GM19452 (cell line): ENCODE measurements around the gene PDS5B.
A peak's percentile ranks its signal among the peaks of the same experiment; 100 is the strongest.

Source experiments
- ATAC-seq: cut with Tn5 transposase; IDR thresholded peaks from one replicate; pipeline ENCODE4 v1.9.1; 2021; ENCODE audit not compliant: unreplicated experiment

The PDS5B gene

GRCh38 chr13:32587811-32588170, 1.5 kb downstream of the PDS5B start:
- ATAC-seq, result no peak

GRCh38 chr13:32588736-32589135, 2.5 kb downstream of the PDS5B start:
- no peak for ATAC-seq

- no peak for ATAC-seq
These were observed 3.2 kb downstream of the PDS5B start for GRCh38 chr13:32589471-32589870.

- ATAC-seq, result no peak
These were observed 4.0 kb downstream of the PDS5B start for GRCh38 chr13:32590266-32590665.

- ATAC-seq, result no peak
These were observed 5.8 kb downstream of the PDS5B start for GRCh38 chr13:32592082-32592481.

GRCh38 chr13:32594157-32594738, 8.0 kb downstream of the PDS5B start:
- no peak for ATAC-seq

GRCh38 chr13:32595306-32595705, 9.1 kb downstream of the PDS5B start:
- no peak for ATAC-seq

- ATAC-seq, result no peak
These were observed 14.6 kb downstream of the PDS5B start for GRCh38 chr13:32600890-32601289.

GRCh38 chr13:32609428-32609827, 23.2 kb downstream of the PDS5B start:
- no peak for ATAC-seq

- no peak for ATAC-seq
These were observed 24.3 kb downstream of the PDS5B start for GRCh38 chr13:32610538-32610937.

- no peak for ATAC-seq
These were observed 24.7 kb downstream of the PDS5B start for GRCh38 chr13:32610977-32611376.

GRCh38 chr13:32616883-32617511, 30.7 kb downstream of the PDS5B start:
- no peak for ATAC-seq

- no peak for ATAC-seq
These were observed 36.6 kb downstream of the PDS5B start for GRCh38 chr13:32622827-32623226.

GRCh38 chr13:32624441-32624840, 38.2 kb downstream of the PDS5B start:
- ATAC-seq, result no peak

GRCh38 chr13:32627793-32628192, 41.5 kb downstream of the PDS5B start:
- ATAC-seq, result no peak

- no peak for ATAC-seq
These were observed 43.1 kb downstream of the PDS5B start for GRCh38 chr13:32629313-32629712.

- no peak for ATAC-seq
These were observed 43.6 kb downstream of the PDS5B start for GRCh38 chr13:32629866-32630265.

GRCh38 chr13:32632343-32632909, 46.2 kb downstream of the PDS5B start:
- no peak for ATAC-seq

- ATAC-seq, result no peak
These were observed 50.5 kb downstream of the PDS5B start for GRCh38 chr13:32636711-32637110.

- ATAC-seq, result no peak
These were observed 52.5 kb downstream of the PDS5B start for GRCh38 chr13:32638739-32639138.

- peak; percentile 70 for ATAC-seq
These were observed 53.4 kb downstream of the PDS5B start for GRCh38 chr13:32639502-32640105.

- ATAC-seq, result no peak
These were observed 56.1 kb downstream of the PDS5B start for GRCh38 chr13:32642316-32642715.
